ENCODE data around the gene DNM1. TPM values are rescaled to one million over a fixed set of nuclear protein-coding genes. Genes with fewer than 3 reads are reported as not detected.
A peak's percentile ranks its signal among the peaks of the same experiment; 100 is the strongest.

Gene DNM1
- total and polyA plus RNA-seq, 4 donors = 44.6 to 410 (median 223) TPM

DNA sequence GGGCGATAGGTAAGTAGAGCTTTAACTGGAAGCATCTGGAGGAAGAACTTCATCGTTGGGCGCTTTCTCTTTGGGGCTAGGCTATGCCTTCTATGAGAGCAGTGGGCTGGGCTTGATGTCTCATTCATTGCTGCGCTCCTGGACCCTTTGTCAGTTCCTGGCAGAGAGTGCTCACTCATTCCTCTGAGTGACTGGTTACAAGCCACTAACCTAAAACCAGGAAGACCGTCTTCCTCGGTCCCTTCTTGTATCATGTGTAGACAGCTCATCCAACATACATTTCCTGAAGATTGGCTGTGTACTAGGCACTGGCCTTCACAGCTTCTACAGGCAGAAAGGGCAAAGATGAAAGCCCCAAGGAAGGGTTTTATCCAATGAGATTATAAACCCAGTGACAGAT, 79.3 kb downstream of the DNM1 start:
- no peak overlapping the region for H3K27ac ChIP-seq (ENCODE audit: low read depth, low read length)
- H3K27me3 ChIP-seq (ENCODE audit: control insufficient read depth, insufficient read depth, low read length) = no peaks in the 10 kb centered on the region
- H3K4me1 ChIP-seq (ENCODE audit: control insufficient read depth, insufficient read depth, low read length) = peaks cover 14% of the 10 kb centered on the region
- H3K9me3 ChIP-seq (ENCODE audit: control insufficient read depth, insufficient read depth, low read length) = no peaks in the 10 kb centered on the region
- WGBS (ENCODE audit: insufficient coverage) = 89% methylated on average over 6 of the region's 6 CpGs
- no peak overlapping the region for H3K4me3 ChIP-seq (ENCODE audit: low read depth, low read length)
- peaks cover 18% of the 10 kb centered on the region for H3K36me3 ChIP-seq (ENCODE audit: control insufficient read depth, insufficient read depth, low read length)
- no peak for DNase-seq (ENCODE audit: low read depth in 4 of 6, low spot score in 6 of 6)

DNA sequence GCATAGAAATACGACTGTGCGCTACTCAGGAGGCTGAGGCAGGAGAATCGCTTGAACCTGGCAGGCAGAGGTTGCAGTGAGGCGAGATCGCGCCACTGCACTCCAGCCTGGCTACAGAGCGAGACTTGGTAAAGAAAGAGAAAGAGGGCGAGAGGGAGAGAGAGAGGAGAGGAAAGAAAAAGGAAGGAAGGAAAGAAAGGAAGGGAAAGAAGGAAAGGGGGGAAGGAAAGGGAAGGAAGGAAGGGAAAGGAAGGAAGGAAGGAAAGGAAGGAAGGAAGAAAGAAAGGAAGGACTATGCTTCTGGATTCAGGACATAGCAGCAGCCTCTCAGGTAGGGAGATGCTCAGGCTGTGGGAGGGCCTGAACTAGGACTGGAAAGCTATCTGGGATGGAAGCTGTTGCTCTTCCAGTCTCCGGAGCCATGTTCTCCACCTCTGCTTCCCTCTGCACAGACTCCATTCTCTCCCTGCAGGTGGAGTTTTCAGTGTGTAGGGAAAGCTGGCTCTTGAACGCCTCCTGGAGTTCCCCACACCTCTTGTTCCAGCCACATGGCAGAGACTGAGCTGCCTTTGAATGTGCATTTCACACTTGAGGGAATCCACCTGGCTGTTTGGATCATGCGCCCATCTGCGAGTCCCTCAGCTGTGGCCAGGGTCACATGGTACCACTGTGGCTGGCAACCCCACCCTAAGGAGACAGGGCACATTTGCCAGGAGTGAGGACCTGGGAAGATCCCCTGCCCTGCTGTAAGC, 82.0 kb downstream of the DNM1 start:
- no peak overlapping the region for H3K27ac ChIP-seq (ENCODE audit: low read depth, low read length)
- no peak for DNase-seq (ENCODE audit: low read depth in 4 of 6, low spot score in 6 of 6)
- no peak overlapping the region for H3K4me3 ChIP-seq (ENCODE audit: low read depth, low read length)
- H3K9me3 ChIP-seq (ENCODE audit: control insufficient read depth, insufficient read depth, low read length) = no peaks in the 10 kb centered on the region
- H3K36me3 ChIP-seq (ENCODE audit: control insufficient read depth, insufficient read depth, low read length) = peaks cover 33% of the 10 kb centered on the region
- no peaks in the 10 kb centered on the region for H3K27me3 ChIP-seq (ENCODE audit: control insufficient read depth, insufficient read depth, low read length)
- 96% methylated on average over 10 of the region's 12 CpGs for WGBS (ENCODE audit: insufficient coverage)
- peaks cover 11% of the 10 kb centered on the region for H3K4me1 ChIP-seq (ENCODE audit: control insufficient read depth, insufficient read depth, low read length)

DNA sequence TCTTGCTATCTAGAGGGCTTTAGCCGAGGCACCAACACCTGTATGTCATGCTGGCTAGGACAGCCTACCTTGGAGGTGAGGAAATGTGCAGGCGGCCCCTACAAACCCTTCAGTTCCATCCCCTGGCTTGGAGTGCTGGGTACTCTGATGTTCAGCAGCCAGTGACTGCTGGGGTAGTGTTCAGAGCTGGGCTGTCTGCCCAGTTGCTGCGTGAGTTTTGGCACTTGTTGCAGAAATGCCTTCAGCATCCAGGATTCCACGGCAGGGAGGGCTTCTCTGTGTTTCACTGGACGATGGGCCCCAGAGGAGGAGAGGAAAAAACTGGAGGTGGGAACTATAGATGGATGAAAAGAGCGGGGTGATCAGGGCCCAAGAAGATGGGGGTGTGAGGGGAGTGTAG, 83.3 kb downstream of the DNM1 start:
- Histone ChIP-seq H3K27ac (ENCODE audit: low read depth, low read length) (peak overlapping the region; percentile 52), H3K36me3 (ENCODE audit: control insufficient read depth, insufficient read depth, low read length) (peaks cover 30% of the 10 kb centered on the region), H3K27me3 (ENCODE audit: control insufficient read depth, insufficient read depth, low read length) (no peaks in the 10 kb centered on the region), H3K9me3 (ENCODE audit: control insufficient read depth, insufficient read depth, low read length) (no peaks in the 10 kb centered on the region), H3K4me3 (ENCODE audit: low read depth, low read length) (no peak overlapping the region), H3K4me1 (ENCODE audit: control insufficient read depth, insufficient read depth, low read length) (peaks cover 11% of the 10 kb centered on the region)
- WGBS (ENCODE audit: insufficient coverage) = 26% methylated on average over 5 of the region's 6 CpGs
- DNase-seq (ENCODE audit: low read depth in 4 of 6, low spot score in 6 of 6) = peak; percentile 41 to 94 (median 70)

DNA sequence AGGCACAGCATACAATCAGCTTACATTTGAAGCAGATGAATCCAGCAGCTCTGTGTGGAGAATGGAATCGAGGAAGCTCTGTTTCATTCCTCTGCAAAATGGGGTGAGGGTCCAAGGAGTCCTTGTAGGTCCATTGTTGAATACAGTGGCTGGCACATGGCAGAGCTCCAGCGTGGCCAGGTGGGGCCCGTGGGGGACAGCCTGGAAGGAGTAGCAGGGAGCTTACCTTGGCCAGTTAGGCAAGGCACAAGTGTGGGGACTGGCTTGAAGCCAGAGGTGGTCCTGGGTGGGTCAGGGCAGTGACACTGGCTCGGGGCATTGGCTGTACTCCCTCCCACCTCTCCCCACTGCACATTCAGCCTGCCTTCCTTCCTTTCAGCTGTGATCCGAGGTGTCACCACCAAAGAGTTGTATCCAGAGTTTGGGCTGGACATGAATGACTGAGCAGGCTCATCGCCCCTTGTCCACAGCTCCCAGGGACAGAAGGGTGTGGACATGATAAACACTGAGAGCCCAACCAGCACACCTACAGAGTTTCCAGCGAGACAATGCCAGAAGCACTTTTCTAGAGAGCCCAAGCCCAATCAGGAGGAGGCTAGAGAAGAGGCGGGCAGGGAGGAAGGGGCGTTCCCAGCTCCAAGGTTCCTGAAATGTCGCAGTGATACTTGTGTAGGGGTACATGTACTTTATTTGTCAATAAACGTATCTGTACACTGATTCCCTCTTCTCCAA, 85.3 kb downstream of the DNM1 start:
- WGBS (ENCODE audit: insufficient coverage) = 82% methylated on average over 5 of the region's 11 CpGs
- Histone ChIP-seq H3K9me3 (ENCODE audit: control insufficient read depth, insufficient read depth, low read length) (no peaks in the 10 kb centered on the region), H3K27me3 (ENCODE audit: control insufficient read depth, insufficient read depth, low read length) (no peaks in the 10 kb centered on the region), H3K36me3 (ENCODE audit: control insufficient read depth, insufficient read depth, low read length) (peaks cover 30% of the 10 kb centered on the region), H3K27ac (ENCODE audit: low read depth, low read length) (no peak overlapping the region), H3K4me3 (ENCODE audit: low read depth, low read length) (no peak overlapping the region), H3K4me1 (ENCODE audit: control insufficient read depth, insufficient read depth, low read length) (peaks cover 11% of the 10 kb centered on the region)
- no peak for DNase-seq (ENCODE audit: low read depth in 4 of 6, low spot score in 6 of 6)

DNA sequence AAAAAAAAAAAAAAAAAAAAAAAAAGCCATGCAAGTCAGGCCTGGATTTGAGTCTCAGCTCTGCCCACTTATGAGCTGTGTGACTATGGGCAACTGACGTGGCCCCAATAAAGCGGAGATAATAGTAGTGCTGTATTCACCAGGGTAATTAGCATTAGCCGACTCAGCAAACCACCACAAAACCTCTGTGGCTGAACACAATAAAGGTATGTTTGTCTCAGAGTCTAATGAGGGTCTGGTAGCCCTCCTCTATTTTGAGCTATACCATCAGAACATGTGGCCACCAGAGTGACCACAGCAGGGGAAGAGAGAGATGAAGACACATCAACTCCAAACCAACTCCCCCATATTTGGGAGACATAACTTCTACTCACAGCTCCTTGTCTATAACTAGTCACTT, 88.8 kb downstream of the DNM1 start:
- Histone ChIP-seq H3K27ac (ENCODE audit: low read depth, low read length) (no peak overlapping the region), H3K4me1 (ENCODE audit: control insufficient read depth, insufficient read depth, low read length) (peaks cover 5% of the 10 kb centered on the region), H3K4me3 (ENCODE audit: low read depth, low read length) (no peak overlapping the region), H3K36me3 (ENCODE audit: control insufficient read depth, insufficient read depth, low read length) (peaks cover 20% of the 10 kb centered on the region), H3K9me3 (ENCODE audit: control insufficient read depth, insufficient read depth, low read length) (no peaks in the 10 kb centered on the region), H3K27me3 (ENCODE audit: control insufficient read depth, insufficient read depth, low read length) (no peaks in the 10 kb centered on the region)
- no CpG with 5 or more reads among the region's 3 CpGs for WGBS (ENCODE audit: insufficient coverage)
- DNase-seq (ENCODE audit: low read depth in 4 of 6, low spot score in 6 of 6) = no peak

DNA sequence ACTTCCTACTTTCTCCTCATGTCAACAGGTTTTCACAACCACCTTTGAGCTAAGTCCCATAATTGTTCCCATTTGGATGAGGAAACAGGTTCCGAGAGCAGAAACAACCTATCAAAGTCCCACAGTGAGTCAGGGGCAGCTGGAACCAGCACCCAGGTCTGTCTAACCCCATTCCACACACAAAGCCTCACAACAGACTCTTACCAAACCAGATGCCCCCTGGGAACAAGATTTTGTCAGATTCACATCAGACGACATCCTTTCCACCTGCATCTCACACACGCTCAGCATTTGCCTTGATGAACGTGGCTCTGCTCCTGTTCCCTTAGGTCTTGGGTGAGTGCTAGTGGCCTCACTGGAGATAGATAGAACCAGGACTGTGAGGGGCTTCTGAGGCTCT, 89.9 kb downstream of the DNM1 start:
- DNase-seq (ENCODE audit: low read depth in 4 of 6, low spot score in 6 of 6) = no peak
- Histone ChIP-seq H3K4me1 (ENCODE audit: control insufficient read depth, insufficient read depth, low read length) (peaks cover 5% of the 10 kb centered on the region), H3K4me3 (ENCODE audit: low read depth, low read length) (no peak overlapping the region), H3K27me3 (ENCODE audit: control insufficient read depth, insufficient read depth, low read length) (no peaks in the 10 kb centered on the region), H3K36me3 (ENCODE audit: control insufficient read depth, insufficient read depth, low read length) (peaks cover 16% of the 10 kb centered on the region), H3K27ac (ENCODE audit: low read depth, low read length) (no peak overlapping the region), H3K9me3 (ENCODE audit: control insufficient read depth, insufficient read depth, low read length) (no peaks in the 10 kb centered on the region)
- WGBS (ENCODE audit: insufficient coverage) = 100% methylated on average over 2 of the region's 4 CpGs

DNA sequence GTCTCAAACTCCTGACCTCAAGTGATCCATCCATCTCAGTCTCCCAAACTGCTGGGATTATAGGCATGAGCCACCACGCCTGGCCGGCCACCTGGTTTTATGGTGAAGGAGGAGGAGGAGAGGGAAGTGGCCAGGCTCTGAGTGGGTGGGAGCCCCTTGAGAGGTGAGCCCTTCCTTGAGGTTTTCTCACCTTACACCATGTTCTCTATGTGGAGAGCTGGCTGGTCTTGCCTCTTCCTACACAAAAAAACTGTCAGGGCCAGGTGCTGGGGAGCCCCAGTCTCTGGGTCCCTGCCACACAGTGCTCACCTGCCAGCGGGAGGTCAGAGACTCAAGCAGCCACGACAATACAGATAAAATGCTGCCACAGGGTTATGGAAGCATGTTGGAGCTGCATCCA, 91.0 kb downstream of the DNM1 start:
- no peak for DNase-seq (ENCODE audit: low read depth in 4 of 6, low spot score in 6 of 6)
- Histone ChIP-seq H3K9me3 (ENCODE audit: control insufficient read depth, insufficient read depth, low read length) (no peaks in the 10 kb centered on the region), H3K36me3 (ENCODE audit: control insufficient read depth, insufficient read depth, low read length) (peaks cover 5% of the 10 kb centered on the region), H3K4me1 (ENCODE audit: control insufficient read depth, insufficient read depth, low read length) (peaks cover 5% of the 10 kb centered on the region), H3K27me3 (ENCODE audit: control insufficient read depth, insufficient read depth, low read length) (no peaks in the 10 kb centered on the region), H3K4me3 (ENCODE audit: low read depth, low read length) (no peak overlapping the region), H3K27ac (ENCODE audit: low read depth, low read length) (no peak overlapping the region)
- 89% methylated on average over 2 of the region's 4 CpGs for WGBS (ENCODE audit: insufficient coverage)

DNA sequence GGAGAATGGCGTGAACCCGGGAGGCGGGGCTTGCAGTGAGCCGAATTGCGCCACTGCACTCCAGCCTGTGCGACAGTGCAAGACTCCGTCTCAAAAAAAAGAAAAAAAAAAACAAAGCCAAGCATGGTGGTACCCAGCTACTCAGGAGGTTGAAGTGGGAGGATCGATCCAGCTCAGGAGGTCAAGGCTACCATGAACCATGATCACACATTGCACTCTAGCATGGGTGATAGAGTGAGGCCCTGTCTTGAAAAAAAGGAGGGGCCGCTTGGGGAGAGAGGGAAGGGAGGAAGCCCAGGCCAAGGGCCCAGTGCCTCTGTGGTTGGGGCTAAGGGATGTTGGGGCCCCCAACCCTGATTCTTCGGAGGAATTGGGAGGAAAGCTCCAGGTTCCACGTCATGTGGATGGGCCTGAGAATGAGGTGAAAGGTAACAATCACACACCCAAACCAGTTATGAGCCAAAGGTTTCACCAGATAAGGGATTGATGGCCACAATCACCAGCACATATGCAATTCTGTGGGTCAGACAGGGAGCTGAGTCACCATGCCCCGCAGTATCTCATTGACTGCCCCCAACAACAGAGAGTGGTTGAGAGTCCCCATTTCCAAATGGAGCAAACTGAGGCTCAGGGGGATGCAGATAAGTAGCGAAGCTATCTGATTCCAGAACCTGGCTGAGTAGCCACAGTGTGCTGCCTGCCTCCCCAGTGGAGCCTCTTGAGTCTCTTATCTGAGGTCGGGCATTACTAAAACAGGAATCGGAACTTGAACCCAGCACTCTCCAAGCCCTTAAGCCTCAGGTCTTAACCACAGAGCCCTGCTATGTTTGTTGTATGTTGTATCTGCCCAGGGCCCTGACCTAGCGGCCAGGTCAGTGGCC, 93.4 kb downstream of the DNM1 start:
- DNase-seq (ENCODE audit: low read depth in 4 of 6, low spot score in 6 of 6) = no peak
- Histone ChIP-seq H3K9me3 (ENCODE audit: control insufficient read depth, insufficient read depth, low read length) (no peaks in the 10 kb centered on the region), H3K36me3 (ENCODE audit: control insufficient read depth, insufficient read depth, low read length) (peaks cover 4% of the 10 kb centered on the region), H3K27me3 (ENCODE audit: control insufficient read depth, insufficient read depth, low read length) (no peaks in the 10 kb centered on the region), H3K27ac (ENCODE audit: low read depth, low read length) (no peak overlapping the region), H3K4me1 (ENCODE audit: control insufficient read depth, insufficient read depth, low read length) (peaks cover 5% of the 10 kb centered on the region), H3K4me3 (ENCODE audit: low read depth, low read length) (no peak overlapping the region)
- WGBS (ENCODE audit: insufficient coverage) = over 99% methylated on average over 10 of the region's 16 CpGs

DNA sequence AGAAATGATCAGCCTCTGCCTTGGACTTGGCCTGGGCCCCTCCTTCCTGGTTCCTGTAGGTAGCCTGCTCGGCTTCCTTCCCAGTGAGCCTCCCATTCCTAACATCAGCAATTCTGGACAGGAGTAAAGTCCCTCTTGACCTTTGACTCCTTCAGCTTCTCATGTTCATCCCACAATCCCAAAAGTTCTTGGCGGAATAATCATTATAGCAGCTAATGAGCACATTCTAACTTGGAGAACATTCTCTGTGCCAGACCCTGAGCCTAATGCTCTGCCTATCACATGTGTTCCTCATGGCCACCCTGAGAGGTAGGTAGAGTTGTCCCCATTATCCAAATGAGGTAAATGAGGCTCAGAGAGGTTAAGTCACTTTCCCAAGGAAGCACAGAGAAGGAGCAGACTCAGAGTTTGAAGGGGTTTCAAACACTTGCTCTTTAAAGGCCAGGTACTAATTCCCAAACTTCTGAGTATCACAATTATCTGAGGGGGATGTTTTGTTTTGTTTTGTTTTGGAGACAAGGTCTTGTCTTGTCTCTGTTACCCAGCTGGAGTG, 94.1 kb downstream of the DNM1 start:
- DNase-seq (ENCODE audit: low read depth in 4 of 6, low spot score in 6 of 6) = no peak
- WGBS (ENCODE audit: insufficient coverage) = 93% methylated on average over 2 of the region's 2 CpGs
- Histone ChIP-seq H3K4me1 (ENCODE audit: control insufficient read depth, insufficient read depth, low read length) (peaks cover 5% of the 10 kb centered on the region), H3K4me3 (ENCODE audit: low read depth, low read length) (no peak overlapping the region), H3K9me3 (ENCODE audit: control insufficient read depth, insufficient read depth, low read length) (no peaks in the 10 kb centered on the region), H3K27me3 (ENCODE audit: control insufficient read depth, insufficient read depth, low read length) (no peaks in the 10 kb centered on the region), H3K36me3 (ENCODE audit: control insufficient read depth, insufficient read depth, low read length) (peaks cover 4% of the 10 kb centered on the region), H3K27ac (ENCODE audit: low read depth, low read length) (no peak overlapping the region)
